ENCODE data around the gene WBP1L.
"Not testable (repeated sequence)": the region's sequence is repeated elsewhere in the genome, so short reads cannot be mapped to it uniquely, and the experiment has no call there.

The WBP1L gene

DNA sequence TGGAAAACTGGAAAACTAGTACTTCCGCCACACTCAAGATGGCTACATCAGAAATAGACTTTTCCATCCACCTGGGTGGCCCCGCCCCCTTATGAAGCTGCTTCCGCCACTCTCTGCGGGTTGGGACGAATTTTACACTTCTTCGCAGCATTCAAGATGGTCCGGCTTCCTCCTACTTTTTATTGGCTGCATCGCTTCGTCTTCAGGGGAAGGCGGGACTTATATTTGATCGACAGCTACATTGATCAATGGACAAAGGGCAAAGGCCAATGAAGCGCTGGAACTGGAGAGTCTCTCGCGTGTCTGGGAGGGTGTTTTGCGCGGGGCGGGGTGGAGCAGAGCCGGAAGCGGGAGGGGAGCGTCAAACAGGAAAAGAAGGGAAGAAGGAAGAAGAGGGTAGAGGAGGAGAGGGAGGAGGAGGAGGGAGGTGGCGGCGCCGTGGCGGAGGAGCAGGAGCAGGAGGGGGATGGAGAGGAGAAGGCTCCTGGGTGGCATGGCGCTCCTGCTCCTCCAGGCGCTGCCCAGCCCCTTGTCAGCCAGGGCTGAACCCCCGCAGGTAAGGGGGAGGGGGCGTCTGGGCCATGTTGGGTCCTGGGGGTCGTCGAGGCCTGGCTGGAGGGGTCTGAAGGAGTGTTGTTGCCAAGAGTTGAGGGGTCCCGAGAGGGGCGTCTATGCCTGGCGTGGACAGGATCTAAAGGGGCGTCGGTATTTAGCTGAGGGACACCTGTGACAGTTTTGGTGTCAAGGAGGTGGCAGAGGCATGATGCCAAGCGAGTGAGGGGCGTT, at the start of gene WBP1L:
TSS of gene WBP1L (plus strand) at position 361 of the 786 bp plus-strand sequence. CDS start at position 467, 106 bp downstream.
- peak; percentile 92 for DNase-seq

GRCh38 chr10:102695401-102695800, 48.3 kb upstream of the WBP1L start:
- DNase-seq, result not testable (repeated sequence)

- DNase-seq, result no peak
Observed at GRCh38 chr10:102696736-102697135, 47.0 kb upstream of the WBP1L start.

- DNase-seq, result no peak
Observed at GRCh38 chr10:102698894-102699293, 44.9 kb upstream of the WBP1L start.

- no peak for DNase-seq
Observed at GRCh38 chr10:102701272-102701671, 42.5 kb upstream of the WBP1L start.

DNA sequence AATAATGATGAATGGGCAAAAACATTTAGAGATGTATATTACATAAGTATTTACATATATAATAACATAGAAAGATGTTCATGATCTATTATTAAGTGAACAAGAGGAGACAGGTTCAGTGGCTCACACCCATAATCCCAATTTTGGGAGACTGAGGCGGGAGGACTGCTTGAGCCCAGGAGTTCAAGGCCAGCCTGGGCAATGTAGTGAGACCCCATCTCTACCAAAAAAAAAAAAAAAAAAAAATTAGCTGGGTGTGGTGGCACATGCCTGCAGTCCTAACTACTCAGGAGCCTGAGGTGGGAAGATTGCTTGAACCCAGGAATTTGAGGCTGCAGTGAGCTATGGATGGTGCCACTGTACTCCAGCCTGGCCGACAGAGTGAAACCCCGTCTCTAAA, 42.0 kb upstream of the WBP1L start:
- no peak for DNase-seq

DNA sequence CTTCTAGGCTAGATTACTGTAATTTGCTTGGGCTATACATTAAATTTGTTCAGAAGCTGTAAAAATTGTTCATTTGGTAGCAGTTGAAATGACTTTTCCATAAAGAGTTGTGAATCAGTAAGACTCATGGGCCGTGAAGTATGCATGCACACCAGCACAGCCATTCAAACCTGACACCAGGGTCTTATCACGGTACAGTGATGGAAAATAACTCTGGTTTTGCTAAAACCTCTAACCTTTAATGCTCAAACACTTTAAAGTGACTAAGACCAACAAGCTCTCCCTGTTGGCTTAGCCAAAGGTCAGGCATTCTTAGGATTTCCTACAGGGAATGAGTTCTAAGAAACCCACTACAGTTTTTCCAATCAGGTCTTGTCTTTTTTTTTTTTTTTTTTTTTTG, 41.0 kb upstream of the WBP1L start:
- no peak for DNase-seq

DNA sequence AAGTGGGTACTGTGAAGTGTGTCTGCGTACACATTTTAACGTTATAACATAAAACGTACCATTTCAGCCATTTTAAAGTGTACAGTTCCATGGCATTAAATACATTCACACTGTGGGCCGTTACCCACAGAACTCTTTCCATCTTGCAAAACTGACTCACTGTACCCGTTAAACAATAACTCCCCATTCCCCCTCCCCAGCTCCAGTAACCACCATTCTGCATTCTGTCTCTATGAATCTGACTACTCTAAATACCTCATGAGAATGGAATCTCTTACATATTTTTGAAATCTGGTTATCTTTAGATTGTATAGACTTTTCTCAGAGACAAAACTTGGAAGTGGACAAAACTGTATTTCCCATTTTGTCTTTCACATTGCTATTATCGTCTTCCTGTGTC, 38.8 kb upstream of the WBP1L start:
- DNase-seq, result no peak

DNA sequence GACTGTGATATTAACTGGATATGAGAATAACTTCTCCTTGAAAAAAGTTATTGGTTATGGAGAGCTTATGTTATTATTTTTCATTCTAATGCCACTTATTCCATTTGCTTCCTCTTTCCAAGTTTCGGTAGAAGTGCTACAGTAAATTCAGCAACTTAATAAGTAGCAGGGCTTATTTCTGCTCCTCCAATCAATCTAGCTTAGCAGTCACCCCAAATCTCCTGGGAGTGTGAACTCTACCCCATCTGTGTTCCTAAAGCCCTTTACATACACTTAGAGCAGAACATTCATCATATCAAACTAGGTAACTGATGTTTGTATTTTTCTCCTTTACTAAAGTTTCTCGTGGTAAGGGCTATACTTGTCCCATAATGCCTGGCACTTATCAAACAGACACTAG, 38.2 kb upstream of the WBP1L start:
- DNase-seq, result no peak

GRCh38 chr10:102710609-102711008, 33.1 kb upstream of the WBP1L start:
- DNase-seq, result no peak

DNA sequence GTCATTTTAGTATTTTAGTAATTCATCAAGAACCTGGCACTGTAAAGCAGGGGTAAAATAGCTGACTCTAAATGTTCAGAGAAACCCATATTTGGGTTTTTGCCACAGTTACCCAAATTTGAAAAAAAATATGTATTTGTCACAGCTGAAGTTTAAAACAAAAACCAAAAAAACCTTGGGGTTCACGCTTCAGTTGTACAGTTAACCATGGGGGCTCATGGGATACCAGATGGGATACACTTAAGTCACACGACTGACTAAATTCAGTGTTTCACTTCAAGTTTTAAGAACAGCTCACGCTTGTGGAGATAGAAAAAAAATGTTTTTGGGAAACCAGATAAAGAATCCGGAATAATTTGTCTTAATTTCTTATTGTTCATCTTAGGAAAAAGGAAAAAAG, 31.7 kb upstream of the WBP1L start:
- no peak for DNase-seq

DNA sequence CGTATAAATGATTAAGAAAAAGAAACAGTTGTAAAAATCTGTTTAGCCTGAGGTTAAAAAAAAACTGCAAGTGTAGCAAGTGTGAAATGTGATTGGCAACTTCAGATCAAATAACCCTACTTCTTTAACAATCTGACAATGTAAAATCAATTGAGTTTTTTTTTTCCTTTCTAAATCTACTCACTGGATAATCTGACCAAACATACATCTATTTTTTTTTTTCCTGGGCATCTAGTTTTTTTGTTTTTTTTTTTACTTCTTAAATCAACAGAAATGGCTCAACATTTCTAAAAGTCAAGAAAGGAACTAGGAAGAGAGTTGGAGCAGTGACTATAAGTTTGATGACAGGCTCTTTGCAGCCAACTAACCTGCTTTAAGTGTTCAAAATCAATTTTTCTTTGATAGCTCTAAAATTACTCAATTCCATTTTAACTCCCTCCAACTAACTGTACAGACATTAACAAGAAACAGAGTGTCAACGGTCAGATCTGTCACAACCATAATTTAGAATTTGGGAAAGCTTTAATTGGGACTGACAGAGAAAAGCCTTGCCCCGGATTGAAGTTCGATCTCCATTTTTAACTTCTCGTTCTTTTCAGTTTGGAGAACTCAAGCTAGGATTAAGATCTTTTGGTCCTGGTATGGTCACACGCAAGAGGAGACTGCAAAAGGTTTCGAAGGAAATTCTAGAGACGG, 30.8 kb upstream of the WBP1L start:
- DNase-seq, result no peak

DNA sequence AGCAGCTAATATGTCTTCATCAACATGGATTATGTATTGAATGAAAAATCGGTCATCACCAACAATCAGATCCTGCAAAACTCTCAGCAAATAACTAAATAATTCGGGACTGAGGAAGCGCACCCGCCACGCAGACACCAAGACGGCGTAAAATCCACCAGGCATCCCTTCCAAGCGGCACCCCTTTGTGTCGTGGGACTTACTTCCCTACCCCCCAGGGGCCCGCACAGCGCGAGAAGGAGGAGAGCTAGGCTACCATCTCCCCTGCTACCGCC, 30.3 kb upstream of the WBP1L start:
- no peak for DNase-seq

GRCh38 chr10:102713814-102714620, 29.7 kb upstream of the WBP1L start, which contains the start of gene ARL3:
Gene ARL3, minus strand, starts transcription at chr10:102714397. Its CDS starts 122 bp downstream, at chr10:102714275.
- peak; percentile 91 for DNase-seq

DNA sequence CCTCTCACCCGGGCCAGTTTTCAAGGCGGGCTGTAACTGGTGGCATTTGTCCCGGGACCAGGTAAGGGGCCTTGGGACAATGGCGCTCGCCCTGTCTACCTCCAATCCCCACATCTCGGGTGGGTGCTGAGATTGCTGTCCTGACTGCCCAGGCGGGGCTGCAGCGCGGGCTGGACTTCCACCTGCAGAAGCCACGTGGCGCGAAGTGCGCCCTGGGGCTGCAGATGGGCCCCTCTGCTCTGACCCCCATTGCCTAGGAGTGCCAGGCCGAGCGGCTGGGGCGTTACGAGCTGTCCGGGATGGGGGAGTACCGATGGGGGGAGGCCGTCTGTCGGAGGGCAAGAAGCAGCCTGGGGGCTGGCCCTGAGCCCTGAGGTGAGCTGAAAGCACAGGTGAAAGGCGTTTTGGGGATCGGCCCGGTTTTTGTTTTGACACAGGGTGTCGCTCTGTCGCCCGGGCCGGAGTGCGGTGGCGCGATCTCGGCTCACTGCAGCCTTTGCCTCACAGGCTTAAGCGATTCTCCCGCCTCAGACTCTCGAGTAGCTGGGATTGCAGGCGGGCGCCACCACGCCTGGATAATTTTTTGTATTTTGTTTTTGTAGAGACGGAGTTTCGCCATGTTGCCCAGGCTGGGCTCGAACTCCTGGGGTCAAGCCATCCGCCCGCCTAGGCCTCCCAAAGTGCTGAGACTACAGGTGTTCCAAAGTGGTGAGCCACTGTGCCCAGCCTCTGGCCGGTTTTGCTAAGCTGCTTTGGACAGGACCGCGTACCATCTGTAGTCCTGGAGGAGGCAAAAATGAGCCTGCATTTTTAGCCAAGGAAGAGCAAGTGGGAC, 28.9 kb upstream of the WBP1L start, which contains the start of gene SFXN2:
TSS of gene SFXN2 (plus strand) at position 16 of the 835 bp plus-strand sequence. CDS start 12,001 bp downstream, outside the sequence.
- DNase-seq, result peak; percentile 49

DNA sequence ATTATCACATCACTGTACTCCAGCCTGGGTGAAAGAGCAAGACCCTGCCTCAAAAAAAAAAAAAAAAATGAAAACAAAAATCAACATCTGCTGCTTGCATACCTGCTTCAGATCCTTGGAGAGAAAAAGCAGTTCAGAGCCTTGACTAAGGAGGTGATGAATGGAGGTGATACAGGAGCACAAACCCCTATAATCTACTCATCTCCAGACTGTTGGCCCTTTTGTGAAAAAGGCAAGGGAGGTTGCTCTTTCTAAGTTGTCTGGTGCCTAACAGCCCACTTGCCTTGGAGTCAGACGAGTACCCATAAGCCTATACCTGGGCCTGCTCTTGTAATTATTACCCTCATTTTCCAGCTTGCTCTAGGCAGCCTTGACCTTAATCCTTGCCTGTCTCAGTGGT, 27.9 kb upstream of the WBP1L start:
- no peak for DNase-seq

DNA sequence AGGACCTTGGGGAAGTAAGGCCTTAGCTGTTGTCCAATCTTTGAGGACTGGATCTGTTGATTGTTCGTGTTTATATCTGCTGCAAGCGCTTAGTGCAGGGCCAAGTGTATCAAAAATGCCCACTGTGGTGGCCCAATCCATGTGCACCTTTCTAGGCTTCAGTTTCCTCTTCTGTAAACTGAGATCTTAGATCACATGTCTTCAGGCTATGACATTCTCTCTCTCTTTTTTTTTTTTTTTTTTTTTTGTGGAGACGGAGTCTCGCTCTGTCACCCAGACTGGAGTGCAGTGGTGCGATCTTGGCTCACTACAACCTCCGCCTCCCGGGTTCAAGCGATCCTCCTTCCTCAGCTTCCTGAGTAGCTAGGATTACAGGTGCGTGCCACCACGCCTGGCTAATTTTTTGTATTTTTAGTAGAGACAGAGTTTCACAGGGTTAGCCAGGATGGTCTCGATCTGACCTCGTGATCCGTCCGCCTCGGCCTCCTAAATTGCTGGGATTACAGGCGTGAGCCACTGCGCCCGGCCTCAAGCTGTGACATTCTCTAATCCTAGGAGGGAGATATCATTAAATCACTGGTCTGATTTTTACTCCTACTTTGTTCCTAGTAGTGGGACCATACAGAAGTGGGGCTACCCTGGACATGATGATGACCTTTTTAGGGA, 26.7 kb upstream of the WBP1L start:
- not testable (repeated sequence) for DNase-seq

- DNase-seq, result no peak
Observed at GRCh38 chr10:102718220-102718619, 25.5 kb upstream of the WBP1L start.

DNA sequence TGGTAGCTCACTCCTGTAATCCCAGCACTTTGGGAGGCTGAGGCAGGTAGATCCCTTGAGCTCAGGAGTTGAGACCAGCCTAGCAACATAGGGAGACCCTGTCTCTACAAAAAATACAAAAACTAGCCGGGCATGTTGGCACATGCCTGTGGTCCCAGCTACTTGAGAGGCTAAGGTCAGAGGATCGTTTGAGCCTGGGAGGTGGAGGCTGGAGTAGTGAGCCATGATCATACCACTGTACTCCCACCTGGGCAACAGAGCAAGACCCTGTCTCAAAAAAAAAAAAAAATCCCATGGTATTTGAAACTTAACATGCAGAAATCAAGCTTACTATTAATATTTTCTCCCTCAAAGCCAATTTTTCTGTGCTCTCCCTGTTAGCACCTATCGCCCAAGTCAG, 23.4 kb upstream of the WBP1L start:
- DNase-seq, result no peak

DNA sequence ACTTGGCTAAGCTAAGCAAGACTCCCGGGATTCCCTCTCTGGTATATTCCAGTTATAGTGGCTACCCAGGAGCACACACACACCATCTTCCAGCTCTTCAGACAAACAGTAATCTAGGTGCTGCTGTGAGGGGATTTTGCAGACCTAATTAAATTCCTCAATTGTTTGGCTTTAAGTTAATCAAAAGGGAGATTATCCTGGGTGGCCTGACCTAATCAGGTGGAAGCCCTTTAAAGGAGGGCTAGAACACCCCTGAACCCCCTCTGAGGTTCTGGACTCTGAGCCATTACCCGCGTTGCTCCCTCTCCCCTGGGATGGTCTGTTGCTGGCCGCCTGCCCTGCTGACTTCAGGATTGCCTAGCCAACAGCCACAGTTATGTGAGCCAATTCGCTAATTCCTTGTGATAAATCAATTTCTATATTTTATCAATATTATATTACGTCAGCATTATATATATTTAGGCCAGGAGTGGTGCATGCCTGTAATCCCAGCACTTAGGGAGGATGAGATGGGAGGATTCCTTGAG, 22.9 kb upstream of the WBP1L start:
- DNase-seq, result no peak

DNA sequence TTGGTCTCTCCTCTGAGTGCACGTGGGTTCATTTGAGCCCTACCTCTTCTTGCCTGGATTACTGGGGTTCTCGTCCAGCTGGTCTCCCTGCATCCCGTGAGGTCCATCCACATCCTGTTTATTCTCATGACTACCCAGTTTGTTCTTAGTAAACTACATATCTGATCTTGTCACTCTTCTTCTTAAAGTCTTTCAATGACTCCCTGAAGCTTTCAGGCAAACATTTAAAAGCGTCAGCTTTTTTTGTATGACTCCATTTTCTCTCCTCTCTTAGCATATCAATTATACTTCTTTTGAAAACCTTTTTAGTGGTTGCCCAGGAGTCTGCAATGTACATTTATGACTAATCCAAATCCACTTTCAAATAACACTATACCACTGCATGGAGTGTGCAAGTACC, 21.8 kb upstream of the WBP1L start:
- DNase-seq, result no peak

GRCh38 chr10:102723989-102724388, 19.8 kb upstream of the WBP1L start:
- DNase-seq, result no peak
